H1 (cell line): ENCODE results near the gene EPB41L1. TPM values are rescaled to one million over a fixed set of nuclear protein-coding genes. Genes with fewer than 3 reads are reported as not detected.

Experiments
- CHD1 ChIP-seq: IDR thresholded peaks from 2 replicates; pipeline ENCODE4 v1.6.1; 2012; ENCODE audit warnings: low read depth, low read length, improper control_type of control experiment
- CTBP2 ChIP-seq: IDR thresholded peaks from 2 replicates; pipeline ENCODE4 v1.7.0; 2011; ENCODE audit warnings: borderline replicate concordance, mild to moderate bottlenecking, moderate library complexity, mixed read lengths, low read length; ENCODE audit not compliant: insufficient read depth, insufficient read length
- CTCF ChIP-seq, 3 experiments: IDR thresholded peaks; 1 replicate in 2 of 3; 2 replicates in 1 of 3; pipeline versions ENCODE4 v1.5.1 to v1.6.1; 2011; ENCODE audit warnings: low read length in 3 of 3, mild to moderate bottlenecking in 3 of 3, inconsistent platforms in 2 of 3, low read depth in 1 of 3, moderate library complexity in 1 of 3; ENCODE audit not compliant: insufficient read depth in 1 of 3; ENCODE audit errors: control extremely low read depth in 1 of 3
- GTF2F1 ChIP-seq: IDR thresholded peaks from 2 replicates; pipeline ENCODE4 v1.6.1; 2012; ENCODE audit warnings: low read depth, low read length, improper control_type of control experiment, borderline replicate concordance
- NANOG ChIP-seq: IDR thresholded peaks from 2 replicates; pipeline ENCODE4 v1.6.1; 2011; ENCODE audit warnings: low read length, low read depth, mild to moderate bottlenecking, inconsistent platforms; ENCODE audit not compliant: insufficient read depth, poor library complexity, severe bottlenecking
- RXRA ChIP-seq: IDR thresholded peaks from 2 replicates; pipeline ENCODE4 v1.6.1; 2011; ENCODE audit warnings: low read depth, mild to moderate bottlenecking, low read length, moderate library complexity; ENCODE audit not compliant: insufficient read depth
- SAP30 ChIP-seq: fragments of 300-600 bp; sonication (generic); IDR thresholded peaks from 2 replicates; pipeline ENCODE4 v1.7.1; 2012; ENCODE audit warnings: low read length, moderate library complexity, mild to moderate bottlenecking, inconsistent platforms; ENCODE audit not compliant: insufficient read depth, insufficient replicate concordance
- SIN3A ChIP-seq, 2 experiments: IDR thresholded peaks in 1 of 2; conservative IDR thresholded peaks in 1 of 2; 2 replicates each; pipeline ENCODE4 v1.6.1; 2011 to 2012; ENCODE audit warnings: low read length in 2 of 2, improper control_type of control experiment in 1 of 2, low read depth in 1 of 2, mild to moderate bottlenecking in 1 of 2
- TAF1 ChIP-seq: IDR thresholded peaks from 2 replicates; pipeline ENCODE4 v1.6.1; 2011; ENCODE audit warnings: mild to moderate bottlenecking, low read depth, low read length
- polyA plus RNA-seq, 7 experiments: library from polyadenylated mRNA; depleted of rRNA in 3 of 7; stranded (reverse) in 5 of 7; unstranded in 2 of 7; fragments of >200 nt in 5 of 7; fragments of 200-250 nt in 2 of 7; gene quantifications; 1 replicate in 5 of 7; 2 replicates in 1 of 7; 4 replicates in 1 of 7; pipeline versions ENCODE4 v1.2.1 to v1.2.3, GENCODE V29; 2011 to 2013; ENCODE audit warnings: missing spikeins in 2 of 7, mixed read lengths in 2 of 7
- total RNA-seq: library from RNA; stranded (reverse); fragmentation: NEBNext Ultra II Directional; extraction: Animal tissue kit (Norgen Biotek cat#: 25700); gene quantifications from 2 replicates; pipeline ENCODE4 v1.2.1, GENCODE V29; 2021

The EPB41L1 gene
- total and polyA plus RNA-seq, 2 of the 8 experiments (the other 6 are each of a cell fraction or from before 2014, with no cell fraction given), result 14.8 to 36.0 TPM

GRCh38 chr20:36162272-36162966, 7.9 kb downstream of the EPB41L1 start (continued):
- TF ChIP-seq TAF1 (no peak), NANOG (no peak), GTF2F1 (no peak), SIN3A (conservative IDR thresholded peaks at IDR 0.05 in 1 of 2, IDR thresholded peaks at IDR 0.05 in 1 of 2; ENCODE audit: low read depth in 1 of 2, low read length in 2 of 2) (no peak), SAP30 (no peak), CHD1 (no peak), RXRA (no peak), CTBP2 (no peak), CTCF (IDR thresholded peaks at IDR 0.05; ENCODE audit: control extremely low read depth in 1 of 3, insufficient read depth in 1 of 3, low read depth in 1 of 3, low read length in 3 of 3) (no peak)
